NCI-H345 treated with DMSO at 0.1 percent for 48 hours (cell line): ENCODE measurements around the gene PLEKHG3.
A peak's percentile ranks its signal among the peaks of the same experiment; 100 is the strongest.

Source experiments
- DNase-seq: peaks from one replicate; lab custom pipeline; 2025; ENCODE audit not compliant: unreplicated experiment; lab: John Stamatoyannopoulos, UW

PLEKHG3 gene

DNA sequence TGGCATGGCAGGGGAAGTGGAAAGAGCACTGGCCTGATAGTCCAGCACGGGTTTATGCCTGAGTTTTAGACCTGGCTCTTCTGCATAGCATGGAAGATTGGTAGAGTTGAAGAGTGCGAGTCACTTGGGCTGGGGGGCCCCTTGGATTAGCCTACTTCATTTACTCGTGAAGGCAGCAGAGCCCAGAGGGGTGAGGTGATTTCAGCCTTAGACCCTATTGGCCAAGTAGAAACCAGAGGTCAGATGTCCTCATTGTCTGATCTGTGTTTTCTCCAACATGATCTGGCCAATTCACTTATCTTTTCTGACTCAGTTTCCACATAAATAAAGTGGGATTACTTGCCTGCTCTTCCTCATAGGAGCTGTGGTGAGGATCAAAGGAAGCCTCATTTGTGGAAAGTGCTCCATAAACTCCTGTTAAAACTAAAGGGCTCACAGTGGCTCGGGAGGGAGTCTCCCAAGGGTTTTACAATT lies 1.9 kb downstream of the PLEKHG3 start:
- DNase-seq: no peak

DNA sequence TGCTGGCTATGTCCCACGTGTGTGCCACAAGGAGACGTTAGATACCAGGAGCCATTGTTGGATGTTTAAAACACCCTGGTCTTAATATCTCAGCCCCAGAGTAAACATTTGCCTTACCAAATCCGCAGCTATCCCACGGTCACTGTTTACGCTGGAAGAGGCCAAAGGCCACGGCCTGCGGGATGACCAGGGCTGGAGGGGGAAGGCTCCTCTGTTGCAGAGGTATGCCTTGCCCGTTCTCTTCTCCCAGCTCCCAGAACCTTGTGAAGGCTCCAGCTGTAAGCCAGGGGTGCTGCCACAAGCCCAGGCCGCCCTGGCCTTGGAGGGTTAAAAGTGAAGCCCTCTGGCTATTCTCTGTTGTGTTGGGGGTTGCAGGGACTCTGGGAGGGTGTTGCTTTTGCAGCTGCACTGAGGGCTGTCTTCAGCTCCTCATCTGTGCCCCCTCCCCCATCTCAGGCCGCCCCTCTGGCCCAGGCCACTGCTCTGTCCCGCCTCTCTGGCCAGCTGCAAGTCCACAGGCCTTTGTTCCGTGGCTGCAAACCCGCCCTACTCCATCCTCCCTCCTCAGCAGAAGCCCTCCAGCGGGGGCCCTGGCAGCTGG lies 2.5 kb downstream of the PLEKHG3 start:
- DNase-seq: no peak

DNA sequence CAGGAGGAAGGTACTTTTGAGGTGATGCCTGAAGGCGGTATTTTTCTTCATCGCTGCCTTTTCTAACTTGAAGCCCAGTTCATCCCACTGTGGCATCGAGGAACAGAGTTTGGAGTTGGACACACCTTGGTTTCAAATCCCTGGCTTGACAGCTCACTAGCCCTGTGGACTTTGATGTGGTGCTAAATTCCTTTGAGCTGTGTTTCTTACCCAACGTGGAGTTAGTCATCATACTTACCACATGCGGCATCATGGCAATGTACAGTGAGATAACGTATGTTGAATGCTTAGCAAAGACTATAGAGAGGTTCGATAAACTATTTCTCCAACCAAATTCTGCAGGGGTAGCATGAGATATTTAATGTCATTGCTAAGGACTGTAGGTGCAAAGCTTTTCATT lies 3.4 kb downstream of the PLEKHG3 start:
- no peak for DNase-seq

DNA sequence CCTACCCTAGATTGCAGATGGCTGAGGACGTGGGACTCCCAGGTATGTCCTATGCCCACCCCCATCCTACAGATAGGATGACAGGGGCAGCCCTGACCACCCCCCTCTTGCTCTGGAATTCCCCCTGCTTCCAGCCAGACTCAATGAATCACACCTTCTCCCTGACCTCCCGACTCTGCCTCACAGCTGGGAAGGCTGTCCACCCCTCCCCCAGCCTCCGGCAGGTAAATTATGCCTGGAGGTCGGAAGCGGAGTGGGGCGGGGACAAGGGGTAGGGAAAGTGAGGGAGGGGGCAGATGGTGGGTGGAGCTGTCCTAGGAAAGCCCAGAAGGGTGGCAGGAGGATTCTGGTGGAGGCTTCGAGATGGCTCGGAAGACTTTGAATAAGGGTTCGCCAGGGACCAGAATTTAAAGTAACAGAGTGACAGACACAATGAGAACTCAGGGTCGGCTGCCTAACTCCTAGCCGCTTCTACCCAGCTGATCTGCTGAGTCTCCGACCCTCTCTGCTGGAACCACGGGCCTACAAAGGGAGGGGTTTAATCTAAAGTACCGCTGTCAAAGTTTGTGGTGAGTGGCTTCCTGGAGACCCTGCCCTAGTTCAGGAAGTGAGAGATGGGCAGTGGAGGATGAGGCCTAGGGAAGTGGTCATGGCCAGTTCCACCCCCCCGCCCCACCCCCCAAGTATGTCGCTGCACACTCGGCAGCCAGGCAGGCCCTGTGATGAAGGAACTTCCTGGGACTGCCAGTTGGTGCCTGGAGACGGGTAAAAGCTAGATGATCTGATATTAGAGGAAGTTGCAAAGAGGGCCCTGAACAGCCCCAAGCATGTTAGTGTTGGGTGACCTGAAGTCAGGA lies 4.2 kb downstream of the PLEKHG3 start:
- DNase-seq: no peak

DNA sequence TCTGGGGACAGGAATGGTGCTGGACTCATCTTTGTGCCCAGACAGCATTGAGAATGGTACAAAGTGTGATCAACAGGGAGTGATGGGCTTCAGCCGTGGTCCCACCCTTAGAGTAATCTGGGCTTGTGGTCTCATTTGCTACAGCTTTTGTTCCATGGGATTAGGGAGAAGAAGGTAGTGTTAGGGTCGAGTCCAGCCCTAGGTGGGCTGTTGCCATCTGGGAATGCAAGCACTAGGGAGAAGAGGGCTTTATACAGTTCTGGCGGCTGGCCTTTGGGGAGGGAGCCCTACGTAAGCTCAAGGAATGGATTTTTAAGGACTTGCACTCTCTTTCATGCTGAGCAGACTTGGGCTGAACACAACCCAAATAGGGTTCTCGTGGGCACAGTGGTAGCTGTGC lies 4.9 kb downstream of the PLEKHG3 start:
- DNase-seq: no peak

DNA sequence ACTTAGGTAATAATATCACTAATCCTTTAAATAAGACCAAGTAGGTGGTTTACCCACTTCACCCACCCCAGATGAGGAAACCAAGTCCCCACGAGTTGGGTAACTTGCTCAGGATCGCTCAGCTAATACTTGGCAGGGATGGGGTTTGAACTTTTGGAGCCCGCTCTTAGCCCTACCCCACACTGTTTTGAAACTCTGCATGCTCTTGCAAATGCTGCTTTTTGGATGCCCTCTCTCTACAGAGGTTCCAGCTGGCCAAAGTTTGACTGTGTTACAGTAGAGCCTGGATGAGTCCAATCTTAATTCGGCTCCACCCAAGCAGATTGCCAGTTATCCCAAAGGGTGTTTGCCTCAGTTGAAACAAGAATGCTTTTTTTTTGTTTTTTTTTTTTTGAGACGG lies 6.8 kb downstream of the PLEKHG3 start:
- DNase-seq: no peak

DNA sequence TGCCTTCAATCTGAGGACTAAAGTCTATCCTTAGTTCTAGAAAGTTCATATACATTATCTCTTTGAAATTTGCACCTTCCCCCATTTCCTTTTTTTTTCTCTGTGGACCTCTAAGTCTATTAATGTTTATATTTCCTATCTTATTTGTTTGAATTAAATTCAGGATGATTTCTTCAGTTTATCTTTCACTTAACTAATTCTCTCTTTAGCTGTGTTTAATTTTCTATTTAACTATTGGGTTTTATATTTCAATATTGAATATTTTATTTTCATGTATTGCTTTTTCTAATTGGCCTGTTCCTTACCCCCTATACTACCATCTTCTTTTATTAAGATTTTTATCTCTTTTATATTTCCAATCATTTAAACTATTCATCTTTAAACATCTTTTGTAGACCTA lies 9.5 kb downstream of the PLEKHG3 start:
- DNase-seq: no peak

DNA sequence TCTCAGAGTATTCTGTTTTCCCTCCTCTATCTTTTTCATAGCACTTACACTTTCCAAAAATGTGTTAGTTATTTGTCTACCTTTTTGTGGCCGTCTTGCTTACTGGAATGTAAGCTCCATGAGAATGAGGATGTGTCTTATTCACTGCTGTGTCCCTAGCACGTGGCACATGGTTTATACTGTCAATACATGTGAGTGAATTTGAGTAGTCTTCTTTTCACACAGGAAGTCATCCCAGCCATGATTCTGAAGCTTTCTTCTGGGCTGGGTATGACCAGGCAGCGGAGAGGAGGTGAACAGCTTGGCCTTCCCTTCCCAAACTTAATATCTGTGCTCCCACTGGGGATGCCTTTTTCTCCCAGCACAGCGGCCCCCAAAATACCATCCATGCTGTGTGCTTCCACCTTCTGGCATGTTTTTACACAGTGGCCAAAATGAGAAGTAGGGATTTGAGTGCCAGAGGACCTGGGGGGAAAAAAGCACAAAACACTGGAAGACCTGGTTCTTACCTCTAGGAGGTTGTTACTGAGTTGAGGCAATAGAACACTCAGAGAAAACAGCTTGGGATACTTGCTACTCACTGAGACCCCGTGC lies 10.3 kb downstream of the PLEKHG3 start:
- DNase-seq: no peak

DNA sequence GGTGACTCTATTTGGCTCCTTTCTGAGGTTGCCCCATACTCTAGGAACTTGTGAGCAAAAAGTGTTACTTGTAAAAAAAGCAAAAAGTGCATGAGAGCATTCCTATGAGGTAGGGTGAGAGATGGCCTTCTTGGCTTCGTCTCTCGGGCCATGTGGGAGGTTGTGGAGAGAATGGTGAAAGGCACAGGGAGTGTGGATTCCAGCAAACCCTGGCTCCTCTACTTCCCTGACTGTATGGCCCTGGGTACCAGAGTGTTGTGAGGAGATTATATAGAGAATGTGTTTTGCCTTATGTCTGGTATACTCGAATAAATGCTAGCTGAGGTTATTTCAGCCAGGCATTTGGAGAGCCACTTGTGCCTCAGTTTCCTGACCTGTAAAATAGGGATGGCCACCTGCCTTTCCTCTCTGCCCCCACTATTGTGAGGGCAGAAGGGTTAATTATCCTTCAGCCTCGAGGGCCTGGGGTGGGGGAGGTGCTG lies 11.0 kb downstream of the PLEKHG3 start:
- DNase-seq: no peak

DNA sequence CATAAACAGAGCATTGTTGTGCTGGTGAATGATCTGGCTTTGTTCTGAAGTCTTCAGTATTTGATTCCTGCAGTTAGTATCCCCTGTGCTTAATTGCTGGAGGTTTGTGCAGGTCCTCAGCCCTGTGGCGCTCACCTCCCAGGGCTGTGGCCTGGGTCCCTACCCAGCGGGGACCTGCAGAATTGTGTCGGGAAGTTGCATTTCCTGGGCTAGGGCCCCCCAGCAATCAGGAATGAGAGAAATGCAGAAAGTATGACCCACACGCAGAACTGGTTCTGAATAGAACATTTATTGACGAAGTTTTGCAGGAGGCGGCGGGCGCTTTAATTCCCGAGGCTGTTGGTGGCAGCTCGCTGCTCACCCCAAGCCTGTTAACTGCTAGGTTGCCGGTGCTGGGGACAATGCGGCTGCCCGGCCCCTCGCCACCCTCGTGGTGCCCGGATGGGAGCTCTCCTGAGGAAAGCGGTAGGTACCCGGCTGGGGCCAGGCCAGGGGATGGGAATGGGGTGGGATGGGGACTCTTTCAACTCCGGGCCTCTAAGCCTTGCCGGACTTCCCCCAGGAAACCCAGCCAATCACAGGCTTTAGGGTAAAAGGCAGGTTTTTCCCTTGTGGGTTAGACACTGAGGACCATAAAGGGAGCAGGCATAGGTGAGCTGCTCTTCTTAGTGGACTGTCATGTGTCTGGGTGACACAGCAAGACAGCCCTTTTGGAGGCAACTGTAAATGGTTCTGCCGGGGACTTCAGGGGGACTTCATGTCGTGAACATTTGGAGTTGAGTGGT lies 11.6 kb downstream of the PLEKHG3 start:
- DNase-seq: no peak

DNA sequence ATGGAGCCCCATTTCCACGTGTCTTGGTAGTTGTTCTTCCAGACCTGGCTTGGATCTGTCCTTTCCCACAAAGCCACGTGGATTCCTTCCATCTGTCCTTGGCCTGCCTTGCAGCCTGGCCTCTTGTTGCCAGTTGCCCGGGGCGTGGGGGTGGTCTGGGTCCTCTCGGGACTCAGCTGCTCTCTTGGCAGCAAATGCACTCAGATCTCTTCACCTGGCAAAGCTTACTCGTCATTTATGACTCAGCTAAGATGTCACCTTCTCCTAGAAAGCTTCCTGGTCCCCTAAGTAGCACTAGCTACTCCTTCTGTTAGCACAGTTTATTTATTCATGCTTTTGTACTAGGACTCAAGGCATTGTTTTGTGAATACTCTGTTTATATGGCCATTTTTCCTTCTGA lies 13.6 kb downstream of the PLEKHG3 start:
- no peak for DNase-seq

DNA sequence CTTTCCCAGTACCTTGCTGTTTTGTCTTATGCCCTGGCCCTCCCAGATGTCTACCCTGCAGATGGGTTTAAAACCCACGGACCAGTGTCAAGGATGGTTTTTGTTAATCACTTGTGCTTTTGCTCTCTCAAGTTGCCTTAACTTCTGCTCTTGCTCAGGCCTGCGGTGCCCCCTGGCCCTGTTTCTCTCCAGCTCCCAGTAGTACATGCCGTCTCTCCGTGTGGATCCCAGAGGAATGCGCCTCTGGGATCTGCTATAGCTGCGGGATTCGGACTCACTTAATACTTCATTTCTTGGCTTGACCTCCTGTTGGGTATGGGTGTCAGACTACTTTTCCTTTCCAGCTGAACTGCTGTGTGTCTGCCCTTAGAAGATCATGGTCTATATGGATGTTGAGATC lies 14.5 kb downstream of the PLEKHG3 start:
- no peak for DNase-seq

DNA sequence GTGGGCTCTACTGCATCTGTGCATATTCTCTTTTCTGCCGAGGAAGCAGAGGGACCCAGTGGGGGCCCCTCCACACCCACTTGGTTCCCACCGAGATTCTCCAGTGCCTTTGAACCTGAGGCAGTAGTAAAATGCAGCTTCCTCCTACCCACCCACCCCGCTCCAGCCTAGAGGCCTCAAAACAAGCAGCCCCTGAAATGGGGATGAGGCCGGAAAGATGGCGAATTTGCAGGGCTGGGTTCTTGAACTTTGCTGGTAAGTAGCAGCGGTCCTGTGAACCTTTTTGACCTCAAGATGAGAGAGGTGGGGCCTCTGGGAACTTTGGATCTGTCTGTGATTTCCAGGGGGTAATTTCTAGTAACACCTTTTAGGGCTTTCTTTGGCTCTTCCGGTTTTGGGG lies 15.4 kb downstream of the PLEKHG3 start:
- no peak for DNase-seq

DNA sequence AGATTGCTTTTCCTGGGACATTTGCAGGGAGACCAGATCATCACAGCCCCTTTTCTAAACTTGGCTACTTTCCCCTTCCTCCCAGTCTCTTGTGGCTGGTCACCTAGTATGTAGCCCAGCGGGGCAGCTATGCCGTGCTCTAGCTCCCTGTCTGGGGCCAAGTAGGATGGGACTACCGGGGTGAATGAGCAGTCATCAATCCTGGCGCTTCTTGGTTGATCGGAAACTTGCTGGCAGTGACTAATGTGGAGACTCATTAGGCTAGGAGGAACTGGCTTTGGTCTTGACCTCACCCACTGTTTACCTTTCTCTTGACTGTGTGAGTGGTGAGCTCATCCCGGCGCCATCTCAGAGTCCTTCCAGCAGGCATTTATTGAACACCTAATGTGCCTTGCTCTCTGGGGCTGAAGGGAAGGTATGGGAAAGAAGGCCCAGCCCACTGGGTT lies 15.9 kb downstream of the PLEKHG3 start:
- no peak for DNase-seq

DNA sequence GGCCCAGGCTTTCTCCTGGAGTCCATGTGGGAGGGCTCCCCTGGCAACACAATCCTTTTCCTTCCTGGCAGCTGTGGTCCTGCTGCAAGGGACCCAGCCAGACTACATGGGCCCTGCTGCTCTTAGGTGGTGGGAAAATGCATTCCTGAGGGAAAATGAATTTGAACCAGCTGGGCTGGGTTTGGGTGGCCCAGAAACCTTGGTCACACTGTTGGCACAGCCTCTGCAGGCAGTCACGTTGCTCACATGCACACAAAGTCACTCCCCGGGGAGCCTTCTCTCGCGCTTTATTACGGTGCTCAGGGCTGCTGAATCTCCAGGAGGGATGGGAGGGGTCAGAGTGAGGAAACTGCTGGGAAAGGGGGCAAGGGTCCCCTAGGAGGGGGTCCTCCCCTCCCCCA lies 17.2 kb downstream of the PLEKHG3 start:
- peak; percentile 14 for DNase-seq

DNA sequence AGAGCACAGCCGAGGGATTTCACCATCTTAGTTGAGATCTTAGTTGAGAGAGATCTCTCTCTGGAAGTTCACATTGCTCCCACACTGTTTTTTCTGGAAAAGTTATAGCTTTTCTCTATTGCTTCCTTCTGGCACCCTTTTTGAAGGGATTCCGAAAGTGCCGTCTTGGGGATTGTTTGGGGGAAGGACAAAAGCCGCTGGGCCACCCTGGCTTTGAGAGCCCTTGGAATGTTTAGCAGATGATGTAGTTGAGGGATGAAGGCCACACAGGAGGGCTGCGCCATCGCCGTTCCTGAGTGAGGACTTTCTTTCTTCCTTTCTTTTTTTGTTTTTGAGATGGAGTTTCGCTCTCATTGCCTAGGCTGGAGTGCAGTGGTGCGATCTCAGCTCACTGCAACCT lies 17.7 kb downstream of the PLEKHG3 start:
- DNase-seq: no peak

DNA sequence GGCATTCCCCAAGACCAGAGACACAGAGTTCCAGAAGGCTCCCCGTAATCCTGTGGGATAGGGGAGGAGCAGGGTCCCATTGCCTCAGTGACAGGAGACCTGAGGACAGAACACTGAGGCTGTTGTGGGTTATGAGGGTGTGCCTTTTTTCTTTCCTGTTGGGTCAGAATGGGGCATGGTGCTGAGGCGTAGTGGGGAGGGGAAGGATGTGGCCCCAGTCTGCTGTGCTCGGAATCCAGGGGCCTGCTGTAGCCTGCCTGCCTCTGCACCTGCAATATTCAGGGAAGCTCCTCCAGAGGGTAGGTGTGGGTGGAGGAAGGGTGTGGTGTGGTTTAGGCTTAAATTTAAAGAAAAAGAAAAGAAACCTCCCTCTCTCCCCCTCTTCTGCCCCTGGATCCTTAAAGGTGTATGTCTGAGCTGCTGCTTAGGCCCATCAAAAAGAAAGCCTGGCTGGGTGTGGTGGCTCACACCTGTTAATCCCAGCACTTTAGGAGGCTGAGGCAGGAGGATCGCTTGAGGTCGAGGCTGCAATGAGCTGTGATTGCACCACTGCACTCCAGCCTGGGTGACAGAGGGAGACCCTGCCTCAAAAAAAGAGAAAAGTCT lies 18.7 kb downstream of the PLEKHG3 start:
- DNase-seq: no peak

DNA sequence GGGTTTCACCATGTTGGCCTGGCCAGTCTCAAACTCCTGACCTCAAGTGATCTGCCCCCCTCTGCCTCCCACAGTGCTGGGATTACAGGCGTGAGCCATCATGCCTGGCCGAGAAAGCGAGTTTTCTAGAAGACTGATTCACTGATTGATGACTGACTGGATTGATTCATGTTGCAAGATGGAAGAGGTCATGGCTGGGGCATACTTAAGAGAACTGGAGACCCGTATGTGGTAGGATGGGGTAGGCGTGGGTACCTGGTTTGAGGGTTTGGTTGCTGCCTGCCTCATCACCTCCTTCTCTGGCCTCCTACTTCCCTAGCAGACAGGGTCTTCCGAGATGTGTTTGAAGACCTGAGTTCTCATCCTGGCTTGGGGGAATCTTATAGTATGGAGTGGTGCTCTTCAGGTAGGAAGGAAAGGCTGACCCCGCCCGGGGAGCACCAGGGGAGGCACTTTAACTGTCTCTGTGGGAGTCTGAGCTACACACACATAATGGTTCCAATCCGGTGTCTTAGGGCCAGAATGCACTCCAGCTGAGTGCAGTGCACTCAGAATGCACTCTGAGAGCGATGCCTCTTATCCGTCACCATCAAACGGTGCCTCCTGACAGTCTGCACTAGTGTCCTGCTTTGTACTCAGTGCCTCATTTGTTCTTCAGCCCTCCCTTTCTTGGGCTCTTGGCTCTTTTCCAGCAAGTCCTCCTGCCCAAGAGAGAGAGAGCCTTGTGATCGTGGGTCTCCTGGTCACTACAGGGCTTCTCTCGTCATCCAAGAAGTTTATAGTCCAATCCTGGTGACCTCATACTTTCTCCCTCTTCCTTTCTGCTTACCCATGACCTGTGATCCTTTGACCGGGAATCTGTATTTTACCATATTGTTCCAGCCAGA lies 19.7 kb downstream of the PLEKHG3 start:
- peak; percentile 42 for DNase-seq

DNA sequence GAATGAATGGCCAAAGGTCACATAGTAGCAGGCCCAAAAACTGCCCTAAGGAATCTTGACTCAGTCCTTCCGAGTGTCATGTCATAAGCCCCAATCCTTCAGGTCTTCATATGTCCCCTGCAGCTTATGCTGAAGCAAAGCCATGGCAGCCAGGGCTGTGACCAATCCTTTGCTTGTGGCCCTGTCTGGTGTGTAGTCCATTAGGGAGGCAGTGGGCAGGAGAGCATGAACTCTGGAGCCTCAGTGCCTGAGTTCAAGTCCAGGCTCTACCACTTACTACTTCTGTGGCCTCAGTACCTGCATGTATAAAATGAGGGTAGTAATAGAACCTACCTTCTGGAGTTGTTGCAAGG lies 20.3 kb downstream of the PLEKHG3 start:
- DNase-seq: no peak

DNA sequence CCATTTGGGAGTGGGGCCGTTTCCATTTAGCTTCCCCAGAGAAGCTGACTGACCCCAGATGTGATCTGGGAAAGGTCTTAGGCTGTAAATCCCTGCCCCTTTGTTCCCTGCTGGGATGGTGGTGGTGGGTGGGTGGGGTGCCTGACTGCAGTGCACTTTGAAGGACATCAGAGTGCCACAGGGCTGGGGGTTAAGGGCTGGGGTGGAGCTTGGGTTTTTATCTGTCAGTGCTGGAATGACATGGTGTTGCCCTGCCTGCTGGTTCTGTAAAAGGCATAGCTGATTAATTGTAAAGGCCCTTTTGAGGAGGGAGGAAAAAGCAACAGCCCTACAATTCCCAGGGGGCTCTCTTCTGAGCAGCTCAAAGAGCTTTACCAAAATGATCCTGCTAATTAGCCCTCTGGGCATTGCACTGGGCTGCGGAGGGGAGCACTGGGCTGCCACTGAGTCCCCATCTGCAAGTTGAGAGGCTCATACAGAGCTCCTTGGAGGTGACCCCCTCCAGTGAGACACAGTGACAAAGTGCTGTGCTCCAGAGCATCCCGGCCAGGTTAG lies 21.1 kb downstream of the PLEKHG3 start:
- peak; percentile 25 for DNase-seq
